GM18520 (cell line): ENCODE data around the gene LPP.

Source experiments
- ATAC-seq: cut with Tn5 transposase; IDR thresholded peaks from one replicate; pipeline ENCODE4 v1.9.1; 2021; ENCODE audit not compliant: unreplicated experiment

The LPP gene

GRCh38 chr3:188503647-188504046, 349.7 kb downstream of the LPP start:
- no peak for ATAC-seq

- no peak for ATAC-seq
Observed at GRCh38 chr3:188505151-188505550, 351.2 kb downstream of the LPP start.

DNA sequence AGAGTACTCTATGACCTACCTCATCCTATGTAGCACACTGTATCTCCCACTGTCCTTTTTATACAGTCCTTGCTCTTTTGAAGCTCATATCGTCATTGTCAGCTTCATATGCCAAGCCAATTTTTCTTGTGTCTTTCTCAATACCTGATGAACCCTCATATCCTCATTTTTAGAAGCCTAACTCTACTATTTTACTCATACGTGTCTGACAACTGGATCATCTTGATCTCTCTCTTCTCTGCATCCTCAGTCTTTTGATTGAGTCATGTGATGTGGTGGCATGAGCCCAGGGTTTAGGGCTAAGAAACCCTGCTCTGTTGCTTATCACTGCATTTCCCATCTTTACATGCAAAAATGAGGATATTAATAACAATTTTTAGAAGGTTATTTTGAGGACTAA, 352.0 kb downstream of the LPP start:
- ATAC-seq = no peak

DNA sequence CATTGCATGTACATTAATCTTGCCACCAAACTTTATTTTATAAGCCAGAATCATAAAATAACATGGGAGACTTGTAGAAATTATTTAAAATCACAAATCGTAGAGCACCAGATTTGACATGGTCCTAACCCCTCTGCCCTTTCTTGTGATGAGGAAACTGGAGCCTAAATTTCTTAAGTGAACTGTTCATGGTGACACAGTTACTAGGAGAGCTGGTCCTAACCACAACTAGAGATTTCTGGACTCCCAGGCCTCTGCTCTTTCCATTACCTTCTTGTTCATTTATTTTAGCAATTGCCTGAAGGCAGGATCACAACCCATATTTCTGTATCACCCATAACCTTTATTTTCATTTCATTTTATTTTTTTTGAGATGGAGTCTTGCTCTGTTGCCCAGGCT, 352.5 kb downstream of the LPP start:
- no peak for ATAC-seq

DNA sequence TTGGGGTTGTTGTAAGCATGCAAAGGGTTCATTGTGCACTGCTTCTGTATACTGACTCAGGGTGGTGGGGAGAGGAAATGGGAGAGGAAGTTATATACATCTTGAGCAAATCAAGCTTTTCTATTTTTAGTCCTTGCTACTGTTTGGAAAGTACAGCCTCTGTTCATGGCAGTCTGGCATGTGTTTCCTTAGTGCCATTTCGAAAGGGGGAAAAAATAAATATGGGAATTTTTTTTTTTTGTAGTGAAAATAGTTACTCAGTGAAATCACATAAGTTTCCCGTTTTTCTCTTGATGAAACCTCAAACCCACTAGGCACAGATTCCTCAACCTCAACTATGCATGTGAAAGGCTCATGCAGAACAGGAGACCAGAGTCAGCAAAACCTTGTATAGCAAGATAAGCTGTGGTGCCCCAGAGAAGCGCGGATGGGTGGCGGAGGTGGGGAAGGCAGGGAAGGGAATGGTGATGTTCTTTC, 353.3 kb downstream of the LPP start:
- no peak for ATAC-seq

- ATAC-seq = no peak
Observed at GRCh38 chr3:188508454-188508853, 354.5 kb downstream of the LPP start.

GRCh38 chr3:188509316-188509715, 355.4 kb downstream of the LPP start:
- ATAC-seq = no peak

GRCh38 chr3:188510366-188510765, 356.4 kb downstream of the LPP start:
- no peak for ATAC-seq

DNA sequence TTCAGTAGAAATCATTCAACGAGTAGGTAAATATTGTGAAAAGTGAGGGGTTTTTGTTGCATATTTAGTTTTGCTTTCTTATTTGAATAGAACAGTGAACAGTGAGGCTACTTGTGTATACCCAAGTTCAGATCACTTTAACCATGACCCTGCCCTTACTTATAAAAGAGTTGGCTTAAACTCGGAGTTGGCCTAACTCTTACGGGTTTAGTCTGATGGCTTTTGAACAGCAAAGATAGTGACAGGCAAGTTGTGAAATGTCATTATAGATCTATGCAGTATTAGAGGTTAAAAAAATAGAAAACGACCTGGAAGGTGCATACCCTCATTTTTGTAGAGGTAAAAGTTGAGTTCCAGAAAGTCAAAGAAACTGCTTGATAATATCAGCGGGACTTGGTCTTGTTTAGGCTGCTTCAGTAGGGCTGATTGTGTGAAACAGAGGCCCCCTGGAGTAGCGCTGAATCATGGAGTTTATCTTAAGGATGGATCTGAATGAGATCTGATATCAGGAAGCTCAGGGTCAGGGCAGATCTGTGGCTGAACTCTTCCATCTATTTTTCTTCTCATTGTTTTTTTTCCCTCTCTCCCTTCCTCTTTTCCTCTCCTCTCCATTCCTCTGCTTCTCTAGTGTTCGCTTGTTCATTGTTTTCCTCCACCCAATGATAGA, 359.8 kb downstream of the LPP start:
- no peak for ATAC-seq

DNA sequence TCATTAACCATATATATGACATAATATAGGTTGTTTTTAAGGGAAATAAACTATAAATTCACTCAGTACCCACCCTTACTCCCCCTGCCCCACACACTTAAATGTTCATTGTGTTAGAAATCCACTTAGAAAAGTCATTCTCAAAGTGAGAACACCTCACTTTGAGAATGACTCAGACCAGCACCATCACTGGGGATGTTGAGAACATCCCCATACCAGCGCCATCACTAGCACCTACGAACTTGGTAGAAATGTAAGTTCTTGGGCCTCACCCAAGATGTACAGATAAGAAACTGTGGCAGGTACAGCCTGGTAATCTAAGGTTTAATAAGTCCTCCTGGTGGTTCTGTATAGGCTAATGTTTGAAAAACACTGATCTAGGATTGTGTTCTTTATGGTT, 362.6 kb downstream of the LPP start:
- ATAC-seq = no peak

DNA sequence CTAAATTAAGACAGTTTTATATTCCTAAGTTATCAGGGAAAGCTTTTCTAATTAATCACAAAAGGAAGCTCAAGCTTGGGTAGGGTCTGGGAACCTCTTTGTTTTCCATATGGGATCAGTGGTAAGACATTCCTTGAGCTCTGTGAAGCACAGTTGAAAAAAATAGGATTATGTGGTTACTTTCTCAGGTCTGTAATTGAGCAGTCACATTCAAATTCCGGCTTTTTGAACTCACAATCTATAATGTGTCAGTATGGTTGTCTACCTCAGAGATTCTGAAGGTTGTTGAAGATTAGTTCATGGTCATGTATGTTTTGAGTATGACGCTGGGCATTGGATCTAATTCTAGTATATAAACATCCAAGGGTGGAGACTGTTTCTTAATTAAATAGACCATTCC, 364.5 kb downstream of the LPP start:
- ATAC-seq = no peak

GRCh38 chr3:188518835-188519452, 365.0 kb downstream of the LPP start:
- ATAC-seq = no peak

GRCh38 chr3:188520466-188520865, 366.5 kb downstream of the LPP start:
- ATAC-seq = no peak

GRCh38 chr3:188522115-188522514, 368.2 kb downstream of the LPP start:
- ATAC-seq = no peak

DNA sequence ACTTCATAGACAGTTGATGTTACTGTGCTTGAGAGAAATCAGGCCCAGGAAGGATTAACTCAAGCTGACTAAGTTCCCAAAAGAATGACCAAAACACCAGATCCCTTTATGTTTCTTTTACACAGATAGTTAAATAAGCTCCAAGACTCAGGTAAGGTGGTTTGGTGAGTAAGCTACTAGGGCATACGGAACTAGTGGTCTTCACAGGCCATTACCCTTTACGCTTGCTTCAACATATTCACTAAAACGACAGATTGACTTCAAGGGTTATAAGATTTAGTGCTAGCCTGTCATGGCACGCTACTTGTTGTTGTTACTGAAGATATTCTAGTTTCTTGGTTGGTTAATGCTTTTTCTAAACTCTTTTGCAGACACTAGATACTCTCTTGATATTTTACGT, 369.3 kb downstream of the LPP start:
- no peak for ATAC-seq

DNA sequence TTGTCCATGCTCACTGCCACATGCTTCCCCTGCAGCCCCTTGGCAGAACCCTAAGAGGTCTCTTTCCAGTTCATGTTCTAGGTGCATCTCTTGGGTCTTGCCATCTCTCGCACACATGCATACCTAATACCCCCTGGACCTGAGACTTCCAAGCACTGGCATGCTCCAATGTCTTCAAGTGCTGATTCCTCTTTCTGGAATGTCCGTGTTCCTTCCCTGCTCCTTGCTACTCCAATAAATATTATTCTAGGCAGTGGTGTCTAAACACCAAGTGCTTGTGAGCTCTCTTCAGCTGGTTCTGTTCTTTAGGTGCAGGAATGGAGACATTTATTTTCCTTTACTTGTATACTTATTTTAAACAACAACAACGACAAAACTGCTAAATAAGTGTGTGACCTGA, 370.1 kb downstream of the LPP start:
- ATAC-seq = no peak

DNA sequence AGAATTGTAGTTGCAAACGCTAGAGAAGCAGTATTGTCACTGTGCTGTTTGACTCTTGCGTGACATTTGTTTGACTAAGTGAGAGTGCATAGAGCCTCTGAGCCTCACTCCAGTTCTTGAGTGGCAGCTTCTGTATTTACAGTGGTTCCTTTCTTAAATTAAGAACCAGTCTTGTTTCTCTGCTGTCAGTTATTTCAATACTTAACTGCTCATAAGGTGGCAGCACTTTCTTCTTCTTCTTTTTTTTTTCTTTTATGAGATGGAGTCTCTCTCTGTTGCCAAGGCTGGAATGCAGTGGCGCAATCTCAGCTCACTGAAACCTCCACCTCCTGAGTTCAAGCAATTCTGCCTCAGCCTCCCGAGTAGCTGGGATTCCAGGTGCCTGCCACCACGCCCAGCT, 372.1 kb downstream of the LPP start:
- ATAC-seq = no peak

DNA sequence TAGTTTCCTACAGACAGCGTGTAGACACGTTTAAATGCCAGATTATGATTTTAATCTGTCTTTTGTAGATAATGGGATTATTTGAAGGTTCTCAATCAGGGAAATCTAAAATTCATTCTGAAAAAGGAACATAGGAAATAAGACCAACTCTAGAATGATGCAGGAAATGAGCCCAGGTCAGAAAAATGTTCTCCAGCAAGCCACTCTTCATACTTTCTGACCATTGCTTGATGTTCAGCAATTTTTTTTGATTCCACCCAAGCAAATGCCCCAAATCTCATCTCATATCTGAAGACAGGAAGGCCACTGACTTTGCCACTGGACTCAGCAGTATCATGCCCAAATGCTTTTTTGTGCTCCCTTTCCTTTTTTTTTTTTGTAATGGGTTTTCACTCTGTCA, 373.4 kb downstream of the LPP start:
- no peak for ATAC-seq

DNA sequence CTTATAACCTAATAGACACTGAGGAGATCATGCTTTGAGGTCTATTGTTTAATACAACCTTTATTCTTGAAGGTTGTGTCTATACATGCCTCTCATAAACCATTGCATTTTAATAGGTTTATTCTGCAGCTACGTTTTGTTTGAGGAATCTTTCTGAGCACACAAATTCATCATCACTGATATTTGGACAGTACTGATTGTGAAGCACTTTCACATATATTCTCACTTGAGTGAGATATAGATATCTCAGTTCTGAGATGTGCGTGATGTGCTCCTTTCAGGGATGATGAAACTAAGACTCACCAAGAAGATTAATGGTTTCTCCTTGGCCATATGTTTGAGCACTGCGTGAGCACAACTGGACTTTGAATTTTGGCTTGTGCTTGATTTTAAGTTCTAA, 374.4 kb downstream of the LPP start:
- no peak for ATAC-seq

DNA sequence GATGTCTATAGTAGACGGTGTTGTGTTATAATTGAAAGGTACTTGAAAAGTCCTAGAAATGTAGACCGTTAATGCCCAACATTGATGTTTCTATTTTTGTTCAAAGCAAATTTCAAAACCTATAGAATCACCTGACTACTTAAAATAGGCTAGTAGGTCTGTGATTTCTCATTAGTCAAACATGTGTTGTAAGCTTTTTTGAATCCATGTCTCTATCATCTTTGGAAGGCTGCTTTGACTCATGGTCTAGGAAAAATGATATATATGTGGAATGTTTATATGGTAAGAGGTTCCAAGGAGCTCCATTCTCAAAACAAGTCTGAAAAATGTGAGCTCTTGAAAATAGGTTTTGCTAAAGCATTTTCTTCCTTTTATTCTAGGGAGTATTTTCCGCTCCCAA, 375.3 kb downstream of the LPP start:
- ATAC-seq = no peak

GRCh38 chr3:188530226-188530625, 376.3 kb downstream of the LPP start:
- ATAC-seq = no peak

DNA sequence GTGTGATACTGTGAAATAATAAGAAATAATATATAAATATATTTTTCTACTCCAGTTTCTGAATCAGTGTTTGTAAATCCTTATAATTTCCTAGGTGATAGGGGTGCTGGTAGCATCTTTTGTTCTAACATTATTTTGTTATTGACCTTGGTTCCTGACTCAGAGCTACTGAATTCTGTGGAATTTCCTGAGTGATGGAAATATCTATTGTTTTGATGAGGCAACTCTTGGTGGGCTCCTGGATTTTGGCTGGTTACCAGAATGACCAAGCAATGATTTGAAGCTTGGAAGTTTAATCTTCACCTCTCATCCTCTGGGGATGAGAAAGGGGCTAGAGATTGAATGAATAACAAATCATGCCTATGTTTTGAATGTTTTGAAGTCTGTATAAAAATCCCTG, 377.3 kb downstream of the LPP start:
- ATAC-seq = no peak

- ATAC-seq = no peak
Observed at GRCh38 chr3:188533172-188533571, 379.2 kb downstream of the LPP start.
